Measurements from ENCODE around the gene SSTR5. TPM values are rescaled to one million over a fixed set of nuclear protein-coding genes. Genes with fewer than 3 reads are reported as not detected.
"Not testable (repeated sequence)": the region's sequence is repeated elsewhere in the genome, so short reads cannot be mapped to it uniquely, and the experiment has no call there.

The SSTR5 gene
- total RNA-seq, 1 donor from 2014 or later = not detected

- POLR2A ChIA-PET = no interaction called here
- H3K4me3 Mint-ChIP-seq = no peak overlapping the region
- no peak for TF ChIP-seq CTCF (IDR thresholded peaks at IDR 0.05)
- DNase-seq (no peak), ATAC-seq (ENCODE audit: low read depth) (no peak)
- H3K9me3 Mint-ChIP-seq = peaks cover 9% of the 10 kb centered on the region
- H3K27ac Mint-ChIP-seq = no peak overlapping the region
- intact Hi-C loops (cut with micrococcal nuclease) = no loop called here
- H3K4me1 Mint-ChIP-seq = no peaks in the 10 kb centered on the region
- peaks cover 9% of the 10 kb centered on the region for H3K27me3 Mint-ChIP-seq
- peaks cover 3% of the 10 kb centered on the region for H3K36me3 Mint-ChIP-seq (ENCODE audit: low read depth)
- CTCF ChIA-PET = no interaction called here
Measured at GRCh38 chr16:1089822-1090619, 17.5 kb downstream of the SSTR5 start.

GRCh38 chr16:1090620-1091587 is 18.4 kb downstream of the SSTR5 start:
- no peaks in the 10 kb centered on the region for H3K4me1 Mint-ChIP-seq
- CTCF ChIA-PET = no interaction called here

GRCh38 chr16:1091992-1092552 is 19.5 kb downstream of the SSTR5 start:
- no peaks in the 10 kb centered on the region for H3K9me3 Mint-ChIP-seq
- intact Hi-C loops (cut with micrococcal nuclease) = no loop called here
- POLR2A ChIA-PET = no interaction called here
- no peak overlapping the region for H3K4me3 Mint-ChIP-seq
- H3K27ac Mint-ChIP-seq = no peak overlapping the region
- DNase-seq = no peak
- ATAC-seq (ENCODE audit: low read depth) = no peak
- TF ChIP-seq CTCF (IDR thresholded peaks at IDR 0.05) = no peak
- CTCF ChIA-PET = no interaction called here
- peaks cover 9% of the 10 kb centered on the region for H3K27me3 Mint-ChIP-seq
- H3K36me3 Mint-ChIP-seq (ENCODE audit: low read depth) = no peaks in the 10 kb centered on the region
- no peaks in the 10 kb centered on the region for H3K4me1 Mint-ChIP-seq

More at GRCh38 chr16:1090620-1091587, 18.4 kb downstream of the SSTR5 start:
- TF ChIP-seq CTCF (IDR thresholded peaks at IDR 0.05) = no peak
- Mint-ChIP-seq H3K4me3 (no peak overlapping the region), H3K27me3 (peaks cover 9% of the 10 kb centered on the region), H3K9me3 (no peaks in the 10 kb centered on the region), H3K36me3 (ENCODE audit: low read depth) (no peaks in the 10 kb centered on the region), H3K27ac (no peak overlapping the region)
- POLR2A ChIA-PET = no interaction called here
- no peak for DNase-seq
- no peak for ATAC-seq (ENCODE audit: low read depth)
- intact Hi-C loops (cut with micrococcal nuclease) = no loop called here

GRCh38 chr16:1092685-1093283 is 20.2 kb downstream of the SSTR5 start:
- CTCF ChIA-PET; H3K36me3 Mint-ChIP-seq (ENCODE audit: low read depth); POLR2A ChIA-PET: not testable (repeated sequence)

GRCh38 chr16:1093284-1094123 is 21.0 kb downstream of the SSTR5 start:
- CTCF ChIA-PET = no interaction called here
- Mint-ChIP-seq H3K4me3 (no peak overlapping the region), H3K27ac (no peak overlapping the region), H3K27me3 (peaks cover 3% of the 10 kb centered on the region), H3K9me3 (no peaks in the 10 kb centered on the region), H3K36me3 (ENCODE audit: low read depth) (no peaks in the 10 kb centered on the region), H3K4me1 (no peaks in the 10 kb centered on the region)
- POLR2A ChIA-PET = no interaction called here
- ATAC-seq (ENCODE audit: low read depth) = peak; percentile 40
- no peak for DNase-seq
- TF ChIP-seq CTCF (IDR thresholded peaks at IDR 0.05) = no peak
- intact Hi-C loops (cut with micrococcal nuclease) = no loop called here

More at GRCh38 chr16:1092685-1093283, 20.2 kb downstream of the SSTR5 start:
- H3K27me3 Mint-ChIP-seq; ATAC-seq (ENCODE audit: low read depth); intact Hi-C loops (cut with micrococcal nuclease); DNase-seq; H3K9me3 Mint-ChIP-seq; H3K27ac Mint-ChIP-seq; H3K4me1 Mint-ChIP-seq; H3K4me3 Mint-ChIP-seq: not testable (repeated sequence)
